ENCODE data around the gene CAMKK2.

GRCh38 chr12:121318121-121318520 is 21.6 kb upstream of the CAMKK2 start:
- TF ChIP-seq PITX1 (CRISPR knock-in tag; IDR thresholded peaks at IDR 0.05) (no peak), CHD4 (IDR thresholded peaks at IDR 0.05; ENCODE audit: borderline replicate concordance, low read length) (no peak), ZNF609 (CRISPR knock-in tag; IDR thresholded peaks at IDR 0.05; ENCODE audit: borderline replicate concordance) (no peak), POLR2A (IDR thresholded peaks at IDR 0.05; ENCODE audit: insufficient read depth in 1 of 2, low read depth in 2 of 2, low read length in 2 of 2) (no peak)
